ENCODE measurements around the gene USF2. TPM values are rescaled to one million over a fixed set of nuclear protein-coding genes. Genes with fewer than 3 reads are reported as not detected.

USF2 gene
- total and polyA plus RNA-seq, 2 experiments from 2014 or later = 30.2 to 55.6 TPM

DNA sequence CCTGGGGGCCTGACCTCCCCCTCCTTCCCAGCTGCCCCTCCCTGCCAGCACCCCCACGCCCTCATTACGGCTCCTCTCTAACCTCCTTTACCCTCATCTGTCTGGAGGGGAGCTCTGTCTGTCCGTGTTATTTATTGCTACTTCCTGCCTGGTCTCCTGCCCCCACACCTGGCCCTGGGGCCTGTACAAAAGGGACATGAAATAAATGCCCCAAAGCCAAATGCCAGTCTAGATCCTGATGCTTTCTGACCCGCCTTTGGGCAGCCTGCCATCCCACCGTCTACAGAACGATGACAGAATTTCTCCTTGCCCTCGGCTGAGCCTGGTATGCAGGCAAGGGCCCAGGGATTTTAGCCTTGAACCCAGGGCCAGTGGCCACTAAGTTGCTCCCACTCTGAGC, 44.8 kb downstream of the USF2 start:
- H3K4me3 ChIP-seq = no peak overlapping the region
- no peak for TF ChIP-seq EZH2 (IDR thresholded peaks at IDR 0.05; ENCODE audit: borderline replicate concordance)
- H3K36me3 ChIP-seq (replicated peaks; ENCODE audit: insufficient read depth, low read depth) = no peaks in the 10 kb centered on the region
- H3K79me2 ChIP-seq = no peaks in the 10 kb centered on the region
- DNase-seq (ENCODE audit: low spot score) = no peak
- H4K20me1 ChIP-seq (ENCODE audit: insufficient read depth, poor library complexity, severe bottlenecking) = no peaks in the 10 kb centered on the region
- H3K9me3 ChIP-seq (ENCODE audit: low read depth) = no peaks in the 10 kb centered on the region
- peaks cover 25% of the 10 kb centered on the region for H3K4me1 ChIP-seq (ENCODE audit: insufficient read depth)
- H3K4me2 ChIP-seq = no peak overlapping the region
- H3K9me2 ChIP-seq (replicated peaks; ENCODE audit: insufficient read depth) = no peaks in the 10 kb centered on the region
- H3K27me3 ChIP-seq = no peaks in the 10 kb centered on the region
- WGBS (ENCODE audit: low lambda C conversion rate, missing lambda C conversion rate) = 73% methylated on average over 6 of the region's 7 CpGs
- H2AFZ ChIP-seq = no peak overlapping the region
- H3K27ac ChIP-seq = no peak overlapping the region

DNA sequence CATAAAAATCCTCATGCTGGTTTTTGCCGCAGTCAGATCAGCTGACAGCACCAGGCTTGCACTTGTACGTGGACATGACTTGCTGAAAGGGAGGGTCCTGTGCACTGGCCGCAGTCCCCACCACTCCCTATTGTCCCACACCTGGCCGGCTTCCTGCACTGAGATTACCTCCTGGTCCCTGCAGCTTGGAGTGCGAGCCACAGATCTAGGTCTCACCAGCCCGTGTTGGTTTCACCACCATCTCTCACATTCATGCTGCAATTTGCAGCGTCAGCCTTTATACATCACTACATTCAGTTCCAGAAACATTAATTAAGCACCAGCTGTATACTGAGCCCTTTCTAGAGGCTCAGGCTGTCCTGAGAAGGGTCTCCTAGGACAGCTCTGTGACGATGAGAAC, 45.3 kb downstream of the USF2 start:
- DNase-seq (ENCODE audit: low spot score) = no peak
- Histone ChIP-seq H2AFZ (no peak overlapping the region), H3K4me1 (ENCODE audit: insufficient read depth) (peaks cover 24% of the 10 kb centered on the region), H3K9me2 (replicated peaks; ENCODE audit: insufficient read depth) (no peaks in the 10 kb centered on the region), H3K27me3 (no peaks in the 10 kb centered on the region), H3K36me3 (replicated peaks; ENCODE audit: insufficient read depth, low read depth) (no peaks in the 10 kb centered on the region), H3K27ac (no peak overlapping the region), H3K79me2 (no peaks in the 10 kb centered on the region), H3K4me3 (no peak overlapping the region), H3K4me2 (no peak overlapping the region), H3K9me3 (ENCODE audit: low read depth) (no peaks in the 10 kb centered on the region), H4K20me1 (ENCODE audit: insufficient read depth, poor library complexity, severe bottlenecking) (no peaks in the 10 kb centered on the region)
- TF ChIP-seq EZH2phosphoT487 (IDR thresholded peaks at IDR 0.05; ENCODE audit: low read depth, severe bottlenecking, unreplicated experiment) = no peak
- WGBS (ENCODE audit: low lambda C conversion rate, missing lambda C conversion rate) = 93% methylated on average over 8 of the region's 8 CpGs

DNA sequence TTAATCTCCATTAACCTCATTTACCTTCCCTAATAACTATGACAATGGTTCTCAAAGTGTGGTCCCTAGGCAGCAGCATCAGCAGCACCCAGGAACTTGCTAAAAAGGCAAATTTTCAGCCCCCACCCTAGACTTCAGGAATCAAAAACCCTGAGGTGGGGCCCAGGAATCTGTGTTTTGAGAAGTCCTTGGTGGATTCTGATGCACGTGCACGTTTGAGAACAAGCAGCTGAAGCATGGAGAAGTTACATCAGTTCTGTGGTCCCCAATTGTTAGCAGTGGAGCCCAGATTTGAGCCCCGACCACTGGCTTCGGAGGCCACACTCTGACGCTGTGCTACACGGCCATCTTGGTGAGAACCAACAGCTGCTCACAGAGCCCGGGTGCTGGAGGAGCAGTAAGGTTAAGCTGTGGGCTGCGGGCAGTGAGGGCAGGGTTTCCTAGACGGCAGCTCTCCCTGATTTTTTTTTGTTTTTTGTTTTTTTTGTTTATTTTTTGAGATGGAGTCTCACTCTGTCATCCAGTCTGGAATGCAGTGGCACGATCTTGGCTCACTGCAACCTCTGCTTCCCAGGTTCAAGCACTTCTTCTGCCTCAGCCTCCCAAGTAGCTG, 46.2 kb downstream of the USF2 start:
- H3K4me2 ChIP-seq = no peak overlapping the region
- H3K79me2 ChIP-seq = no peaks in the 10 kb centered on the region
- WGBS (ENCODE audit: low lambda C conversion rate, missing lambda C conversion rate) = 91% methylated on average over 10 of the region's 10 CpGs
- H4K20me1 ChIP-seq (ENCODE audit: insufficient read depth, poor library complexity, severe bottlenecking) = no peaks in the 10 kb centered on the region
- no peak for DNase-seq (ENCODE audit: low spot score)
- no peaks in the 10 kb centered on the region for H3K36me3 ChIP-seq (replicated peaks; ENCODE audit: insufficient read depth, low read depth)
- no peaks in the 10 kb centered on the region for H3K27me3 ChIP-seq
- no peaks in the 10 kb centered on the region for H3K9me2 ChIP-seq (replicated peaks; ENCODE audit: insufficient read depth)
- no peak overlapping the region for H2AFZ ChIP-seq
- H3K4me1 ChIP-seq (ENCODE audit: insufficient read depth) = peaks cover 16% of the 10 kb centered on the region
- TF ChIP-seq EZH2 (IDR thresholded peaks at IDR 0.05; ENCODE audit: borderline replicate concordance) (no peak), EZH2phosphoT487 (IDR thresholded peaks at IDR 0.05; ENCODE audit: low read depth, severe bottlenecking, unreplicated experiment) (no peak)
- TF ChIP-seq, protein P1, sequence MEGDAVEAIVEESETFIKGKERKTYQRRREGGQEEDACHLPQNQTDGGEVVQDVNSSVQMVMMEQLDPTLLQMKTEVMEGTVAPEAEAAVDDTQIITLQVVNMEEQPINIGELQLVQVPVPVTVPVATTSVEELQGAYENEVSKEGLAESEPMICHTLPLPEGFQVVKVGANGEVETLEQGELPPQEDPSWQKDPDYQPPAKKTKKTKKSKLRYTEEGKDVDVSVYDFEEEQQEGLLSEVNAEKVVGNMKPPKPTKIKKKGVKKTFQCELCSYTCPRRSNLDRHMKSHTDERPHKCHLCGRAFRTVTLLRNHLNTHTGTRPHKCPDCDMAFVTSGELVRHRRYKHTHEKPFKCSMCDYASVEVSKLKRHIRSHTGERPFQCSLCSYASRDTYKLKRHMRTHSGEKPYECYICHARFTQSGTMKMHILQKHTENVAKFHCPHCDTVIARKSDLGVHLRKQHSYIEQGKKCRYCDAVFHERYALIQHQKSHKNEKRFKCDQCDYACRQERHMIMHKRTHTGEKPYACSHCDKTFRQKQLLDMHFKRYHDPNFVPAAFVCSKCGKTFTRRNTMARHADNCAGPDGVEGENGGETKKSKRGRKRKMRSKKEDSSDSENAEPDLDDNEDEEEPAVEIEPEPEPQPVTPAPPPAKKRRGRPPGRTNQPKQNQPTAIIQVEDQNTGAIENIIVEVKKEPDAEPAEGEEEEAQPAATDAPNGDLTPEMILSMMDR (IDR thresholded peaks at IDR 0.05; ENCODE audit: poor library complexity) = no peak
- no peak overlapping the region for H3K4me3 ChIP-seq
- H3K9me3 ChIP-seq (ENCODE audit: low read depth) = no peaks in the 10 kb centered on the region
- H3K27ac ChIP-seq = no peak overlapping the region

DNA sequence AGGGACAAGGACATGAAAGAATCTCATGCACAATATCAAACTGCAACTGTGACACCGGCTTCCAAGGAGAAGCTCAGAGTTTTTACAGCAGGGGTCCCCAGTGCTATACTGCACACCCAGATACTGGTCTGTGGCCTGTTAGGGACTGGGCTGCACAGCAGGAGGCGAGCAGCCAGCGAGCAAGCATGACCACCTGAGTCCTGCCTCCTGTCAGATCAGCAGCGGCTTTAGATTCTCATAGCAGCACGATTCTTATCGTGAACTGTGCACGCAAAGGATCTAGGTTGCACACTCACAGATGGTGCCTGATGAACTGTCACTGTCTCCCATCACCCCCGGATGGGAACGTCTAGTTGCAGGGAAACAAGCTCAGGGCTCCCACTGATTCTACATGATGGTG, 47.1 kb downstream of the USF2 start:
- DNase-seq (ENCODE audit: low spot score) = no peak
- H3K4me1 ChIP-seq (ENCODE audit: insufficient read depth) = peaks cover 11% of the 10 kb centered on the region
- TF ChIP-seq EZH2phosphoT487 (IDR thresholded peaks at IDR 0.05; ENCODE audit: low read depth, severe bottlenecking, unreplicated experiment) = no peak
- no peak for TF ChIP-seq EZH2 (IDR thresholded peaks at IDR 0.05; ENCODE audit: borderline replicate concordance)
- TF ChIP-seq, protein P1 (IDR thresholded peaks at IDR 0.05; ENCODE audit: poor library complexity) = no peak
- H3K27me3 ChIP-seq = no peaks in the 10 kb centered on the region
- no peaks in the 10 kb centered on the region for H3K9me3 ChIP-seq (ENCODE audit: low read depth)
- no peak overlapping the region for H3K4me3 ChIP-seq
- H4K20me1 ChIP-seq (ENCODE audit: insufficient read depth, poor library complexity, severe bottlenecking) = no peaks in the 10 kb centered on the region
- WGBS (ENCODE audit: low lambda C conversion rate, missing lambda C conversion rate) = 65% methylated on average over 9 of the region's 9 CpGs
- no peaks in the 10 kb centered on the region for H3K9me2 ChIP-seq (replicated peaks; ENCODE audit: insufficient read depth)
- H3K27ac ChIP-seq = no peak overlapping the region
- H2AFZ ChIP-seq = no peak overlapping the region
- H3K4me2 ChIP-seq = no peak overlapping the region
- H3K36me3 ChIP-seq (replicated peaks; ENCODE audit: insufficient read depth, low read depth) = no peaks in the 10 kb centered on the region
- H3K79me2 ChIP-seq = no peaks in the 10 kb centered on the region

Data from hepatocyte (in vitro differentiated cells).